Measurements from ENCODE around the gene RNF181. TPM values are rescaled to one million over a fixed set of nuclear protein-coding genes. Genes with fewer than 3 reads are reported as not detected.

The RNF181 gene
- total RNA-seq, 1 experiment from 2014 or later: 77.5 TPM

DNA sequence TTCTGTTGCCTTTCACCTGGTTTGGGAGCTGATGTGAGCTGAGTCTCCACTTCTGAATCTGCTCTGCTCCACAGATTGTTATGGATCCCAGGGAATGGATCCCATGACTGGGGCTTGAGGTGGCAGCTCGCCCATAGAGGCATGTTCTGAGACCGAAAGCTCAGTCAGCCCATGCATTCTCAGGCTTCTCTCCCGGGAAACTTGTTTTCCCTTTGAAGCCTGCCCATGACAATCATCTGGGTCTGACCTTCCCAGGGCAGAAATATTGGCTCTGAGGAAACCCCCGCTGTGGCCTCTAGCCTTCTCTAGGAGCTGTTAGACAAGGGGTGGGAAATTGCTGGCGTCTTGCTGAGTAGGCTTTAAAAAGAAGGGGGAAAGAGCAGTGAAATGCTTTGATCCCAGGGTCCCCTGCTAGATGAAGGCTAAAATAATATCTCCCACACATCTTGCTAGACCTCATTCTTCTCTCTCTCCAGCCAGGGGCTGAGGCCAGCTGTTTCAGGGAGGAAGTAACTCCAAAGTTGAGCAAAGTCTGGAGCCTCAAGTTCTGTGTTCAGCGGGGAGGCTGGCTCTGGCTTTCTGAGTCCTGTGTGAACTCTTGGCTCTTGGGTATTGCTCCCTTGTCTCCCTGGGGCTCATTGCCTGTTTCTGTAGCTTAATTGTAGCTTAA lies 16.1 kb upstream of the RNF181 start:
- Histone ChIP-seq H3K27me3 (ENCODE audit: insufficient read depth, low read length) (no peaks in the 10 kb centered on the region), H3K79me2 (ENCODE audit: insufficient read depth, low read length) (no peaks in the 10 kb centered on the region), H2AFZ (ENCODE audit: low read depth, low read length, poor library complexity, severe bottlenecking) (no peak overlapping the region), H3K27ac (ENCODE audit: low read depth, low read length) (no peak overlapping the region), H3K4me2 (ENCODE audit: low read length) (no peak overlapping the region), H3K9me3 (ENCODE audit: control insufficient read depth in 1 of 2, insufficient read depth in 1 of 2, low read depth in 1 of 2, low read length in 2 of 2) (no peaks in the 10 kb centered on the region), H3K4me1 (ENCODE audit: control insufficient read depth in 1 of 2, insufficient read depth in 2 of 2, low read length in 2 of 2) (peaks cover 18 to 26% of the 10 kb centered on the region in 2 experiments), H3K36me3 (ENCODE audit: control insufficient read depth in 1 of 2, insufficient read depth in 2 of 2, low read length in 2 of 2) (peaks cover 0 to 4% of the 10 kb centered on the region in 2 experiments; a peak in 2 of 4 replicates), H4K20me1 (ENCODE audit: insufficient read depth) (no peaks in the 10 kb centered on the region), H3K9ac (ENCODE audit: low read length) (no peak overlapping the region), H3K4me3 (replicated peaks in 1 of 2; ENCODE audit: low read depth in 1 of 2, low read length in 2 of 2) (no peak overlapping the region), H3K9me2 (ENCODE audit: insufficient read depth) (no peaks in the 10 kb centered on the region)
- DNase-seq (ENCODE audit: low read depth, low spot score) (no peak), ATAC-seq (no peak)
- CTCF ChIA-PET: no interaction called here
- TF ChIP-seq RAD21 (IDR thresholded peaks at IDR 0.05; ENCODE audit: low read depth): no peak
- TF ChIP-seq SRF (IDR thresholded peaks at IDR 0.05; ENCODE audit: low read depth): no peak
- no peak for TF ChIP-seq SIN3A (IDR thresholded peaks at IDR 0.05; ENCODE audit: low read depth)
- TF ChIP-seq TCF7L2 (IDR thresholded peaks at IDR 0.05; ENCODE audit: borderline replicate concordance, extremely low read depth, insufficient read depth, insufficient read length): no peak
- no peak for TF ChIP-seq FOSL1 (IDR thresholded peaks at IDR 0.05; ENCODE audit: low read depth)
- TF ChIP-seq, protein P1, sequence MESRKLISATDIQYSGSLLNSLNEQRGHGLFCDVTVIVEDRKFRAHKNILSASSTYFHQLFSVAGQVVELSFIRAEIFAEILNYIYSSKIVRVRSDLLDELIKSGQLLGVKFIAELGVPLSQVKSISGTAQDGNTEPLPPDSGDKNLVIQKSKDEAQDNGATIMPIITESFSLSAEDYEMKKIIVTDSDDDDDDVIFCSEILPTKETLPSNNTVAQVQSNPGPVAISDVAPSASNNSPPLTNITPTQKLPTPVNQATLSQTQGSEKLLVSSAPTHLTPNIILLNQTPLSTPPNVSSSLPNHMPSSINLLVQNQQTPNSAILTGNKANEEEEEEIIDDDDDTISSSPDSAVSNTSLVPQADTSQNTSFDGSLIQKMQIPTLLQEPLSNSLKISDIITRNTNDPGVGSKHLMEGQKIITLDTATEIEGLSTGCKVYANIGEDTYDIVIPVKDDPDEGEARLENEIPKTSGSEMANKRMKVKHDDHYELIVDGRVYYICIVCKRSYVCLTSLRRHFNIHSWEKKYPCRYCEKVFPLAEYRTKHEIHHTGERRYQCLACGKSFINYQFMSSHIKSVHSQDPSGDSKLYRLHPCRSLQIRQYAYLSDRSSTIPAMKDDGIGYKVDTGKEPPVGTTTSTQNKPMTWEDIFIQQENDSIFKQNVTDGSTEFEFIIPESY (IDR thresholded peaks at IDR 0.05; ENCODE audit: extremely low read depth, insufficient replicate concordance, low read length): no peak
- TF ChIP-seq ZNF274 (IDR thresholded peaks at IDR 0.05; ENCODE audit: low read depth, low read length): no peak
- no peak for TF ChIP-seq ELF1 (IDR thresholded peaks at IDR 0.05; ENCODE audit: borderline replicate concordance, low read depth)
- no peak for TF ChIP-seq ZFX (IDR thresholded peaks at IDR 0.05)
- no peak for TF ChIP-seq EGR1 (IDR thresholded peaks at IDR 0.05; ENCODE audit: low read depth)
- no peak for TF ChIP-seq EZH2phosphoT487 (IDR thresholded peaks at IDR 0.05; ENCODE audit: borderline replicate concordance)
- TF ChIP-seq POLR2AphosphoS5 (IDR thresholded peaks at IDR 0.05; ENCODE audit: low read depth, low read length): no peak
- TF ChIP-seq, protein P2, sequence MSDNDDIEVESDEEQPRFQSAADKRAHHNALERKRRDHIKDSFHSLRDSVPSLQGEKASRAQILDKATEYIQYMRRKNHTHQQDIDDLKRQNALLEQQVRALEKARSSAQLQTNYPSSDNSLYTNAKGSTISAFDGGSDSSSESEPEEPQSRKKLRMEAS (IDR thresholded peaks at IDR 0.05): no peak
- TF ChIP-seq EZH2 (IDR thresholded peaks at IDR 0.05): no peak
- TF ChIP-seq JUND (IDR thresholded peaks at IDR 0.05): no peak
- TF ChIP-seq SP1 (IDR thresholded peaks at IDR 0.05; ENCODE audit: low read depth): no peak
- intact Hi-C loops (cut with micrococcal nuclease): no loop called here
- RAD21 ChIA-PET (ENCODE audit: low non-redundant PET in 1 of 2, low total read pairs in 2 of 2, uncharacterized antibody in 2 of 2, unreplicated experiment in 2 of 2): no interaction called here
- POLR2A ChIA-PET: interaction anchor here (0.7 kb wide), 1 partner anchor 25 kb away, joined by 3 read pairs; no protein-coding TSS in a partner anchor
- no TSS peak for BruUV-seq (replicated peaks)
